IMR-90 (cell line): ENCODE measurements around the gene CTDSP2. TPM values are rescaled to one million over a fixed set of nuclear protein-coding genes. Genes with fewer than 3 reads are reported as not detected.

Source experiments
- ATAC-seq: fragments of 200-7000 bp; cut with Tn5 transposase; 2 replicates; pipeline ENCODE4 v1.9.1; 2020; ENCODE audit warnings: low read depth, mild to moderate bottlenecking, moderate library complexity
- BruUV-seq: library from RNA; stranded (reverse); fragments of 400-500 nt; replicated peaks from 2 replicates; lab custom pipeline; 2021; lab: Mats Ljungman, UMichigan
- CTCF ChIA-PET: fragments of 300-600 bp; formaldehyde crosslinking; extraction: SDS; loops from one replicate; lab custom pipeline; 2021; ENCODE audit warnings: antibody characterized with exemption; lab: Yijun Ruan, JAX
- POLR2A ChIA-PET: fragments of 300-600 bp; sonication (Branson Sonifier 250); formaldehyde crosslinking; loops from one replicate; lab custom pipeline; 2022; ENCODE audit warnings: antibody characterized with exemption; ENCODE audit not compliant: unreplicated experiment; lab: Charles Lee
- DNase-seq: peaks from one replicate; pipeline ENCODE4 v3.0.0; 2013
- H2AFZ ChIP-seq: replicated peaks from 2 replicates; pipeline ENCODE3; 2013; ENCODE audit warnings: low read length, mild to moderate bottlenecking; ENCODE audit not compliant: poor library complexity
- H2AK5ac ChIP-seq: 2 replicates; pipeline ENCODE4 v1.6.1; 2013; ENCODE audit warnings: low read depth, low read length, inconsistent platforms
- H2AK9ac ChIP-seq: replicated peaks from 2 replicates; pipeline ENCODE3; 2013; ENCODE audit warnings: mild to moderate bottlenecking, low read depth, low read length, moderate library complexity; ENCODE audit not compliant: poor library complexity
- H2BK120ac ChIP-seq: 2 replicates; pipeline ENCODE4 v1.6.1; 2013; ENCODE audit warnings: low read depth, low read length, inconsistent platforms
- H2BK15ac ChIP-seq: 3 replicates; pipeline ENCODE4 v1.6.1; 2013; ENCODE audit warnings: low read depth, low read length, inconsistent platforms
- H2BK20ac ChIP-seq: 2 replicates; pipeline ENCODE4 v1.6.1; 2013; ENCODE audit warnings: low read depth, mild to moderate bottlenecking, inconsistent platforms, low read length, moderate library complexity
- H2BK5ac ChIP-seq: 2 replicates; pipeline ENCODE4 v1.6.1; 2013; ENCODE audit warnings: mild to moderate bottlenecking, low read depth, low read length, inconsistent platforms; ENCODE audit not compliant: poor library complexity, severe bottlenecking
- H3K14ac ChIP-seq: replicated peaks from 2 replicates; pipeline ENCODE4 v1.6.1; 2013; ENCODE audit warnings: low read depth, low read length, inconsistent platforms
- H3K18ac ChIP-seq: 2 replicates; pipeline ENCODE4 v1.6.1; 2013; ENCODE audit warnings: low read depth, low read length, control low read depth
- H3K23ac ChIP-seq: 2 replicates; pipeline ENCODE4 v1.6.1; 2013; ENCODE audit warnings: low read depth, low read length, inconsistent platforms
- H3K27ac ChIP-seq: 2 replicates; pipeline ENCODE4 v1.5.1; 2013; ENCODE audit warnings: mild to moderate bottlenecking, control low read depth, low read length; ENCODE audit not compliant: insufficient read depth
- H3K27me3 ChIP-seq: 2 replicates; pipeline ENCODE4 v1.6.1; 2013; ENCODE audit warnings: low read length; ENCODE audit not compliant: control insufficient read depth, insufficient read depth
- H3K36me3 ChIP-seq: 2 replicates; pipeline ENCODE4 v1.6.1; 2013; ENCODE audit warnings: low read length, mixed read lengths; ENCODE audit not compliant: control insufficient read depth, insufficient read depth
- H3K4ac ChIP-seq: 2 replicates; pipeline ENCODE4 v1.6.1; 2013; ENCODE audit warnings: low read depth, low read length, inconsistent platforms
- H3K4me1 ChIP-seq: 2 replicates; pipeline ENCODE4 v1.6.1; 2013; ENCODE audit warnings: low read length, mixed read lengths; ENCODE audit not compliant: control insufficient read depth, insufficient read depth
- H3K4me2 ChIP-seq: 2 replicates; pipeline ENCODE4 v1.6.1; 2013; ENCODE audit warnings: low read depth, mild to moderate bottlenecking, control low read depth, low read length, moderate library complexity
- H3K4me3 ChIP-seq: 2 replicates; pipeline ENCODE4 v1.5.1; 2013; ENCODE audit warnings: low read depth, mild to moderate bottlenecking, control low read depth, low read length, moderate library complexity; ENCODE audit not compliant: insufficient read depth
- H3K56ac ChIP-seq: 2 replicates; pipeline ENCODE4 v1.6.1; 2013; ENCODE audit warnings: low read length, inconsistent platforms; ENCODE audit not compliant: insufficient read depth; ENCODE audit errors: extremely low read depth
- H3K79me1 ChIP-seq, 2 experiments: 2 replicates each; pipeline ENCODE4 v1.6.1; 2013; ENCODE audit warnings: low read length in 2 of 2, inconsistent platforms in 1 of 2, low read depth in 1 of 2
- H3K9ac ChIP-seq: 2 replicates; pipeline ENCODE4 v1.6.1; 2013; ENCODE audit warnings: low read depth, low read length, control low read depth
- H3K9me1 ChIP-seq: 2 replicates; pipeline ENCODE4 v1.6.1; 2013; ENCODE audit warnings: low read length, inconsistent platforms; ENCODE audit not compliant: insufficient read depth
- H3K9me3 ChIP-seq: 2 replicates; pipeline ENCODE4 v1.6.1; 2013; ENCODE audit warnings: low read length; ENCODE audit not compliant: control insufficient read depth, insufficient read depth
- H4K20me1 ChIP-seq: 2 replicates; pipeline ENCODE4 v1.6.1; 2013; ENCODE audit warnings: low read length, inconsistent platforms; ENCODE audit not compliant: insufficient read depth
- H4K5ac ChIP-seq: 2 replicates; pipeline ENCODE4 v1.6.1; 2013; ENCODE audit warnings: mild to moderate bottlenecking, low read depth, low read length, control low read depth
- H4K8ac ChIP-seq, 2 experiments: 2 replicates each; pipeline ENCODE4 v1.6.1; 2013; ENCODE audit warnings: low read depth in 2 of 2, low read length in 2 of 2, control low read depth in 1 of 2, inconsistent platforms in 1 of 2
- H4K91ac ChIP-seq: 2 replicates; pipeline ENCODE4 v1.6.1; 2013; ENCODE audit warnings: low read depth, low read length, inconsistent platforms; ENCODE audit not compliant: insufficient read depth
- MAFK ChIP-seq: IDR thresholded peaks from 2 replicates; pipeline ENCODE4 v1.6.1; 2012; ENCODE audit warnings: low read depth, low read length, improper control_type of control experiment
- RCOR1 ChIP-seq: IDR thresholded peaks from 2 replicates; pipeline ENCODE4 v1.6.1; 2012; ENCODE audit warnings: mild to moderate bottlenecking, low read length, improper control_type of control experiment; ENCODE audit not compliant: insufficient replicate concordance
- RFX5 ChIP-seq: IDR thresholded peaks from 2 replicates; pipeline ENCODE4 v1.8.0; 2012; ENCODE audit warnings: low read depth, mild to moderate bottlenecking, low read length, moderate library complexity
- USF2 ChIP-seq: fragments of 150-350 bp; IDR thresholded peaks from 2 replicates; pipeline ENCODE4 v1.6.1; 2017; ENCODE audit warnings: mild to moderate bottlenecking, antibody characterized with exemption, low read length, low read depth
- dilution Hi-C: fragments of 300-500 bp; cut with HindIII; formaldehyde crosslinking; loops from one replicate; pipeline ENCODE4 v1.14.3; 2018; ENCODE audit warnings: low sequenced_read_pairs; ENCODE audit not compliant: unreplicated experiment
- in situ Hi-C: fragments of 300-500 bp; cut with MboI; formaldehyde crosslinking; loops from 3 replicates; pipeline ENCODE4 v1.14.3; 2019; ENCODE audit warnings: low sequenced_read_pairs, inconsistent platforms, mixed read lengths
- intact Hi-C: fragments of 100-400 bp; cut with micrococcal nuclease; formaldehyde crosslinking; loops from 2 replicates; pipeline ENCODE4 v1.10.0; 2022
- polyA plus RNA-seq, 3 experiments: library from polyadenylated mRNA; depleted of rRNA; stranded (reverse); fragments of >200 nt; gene quantifications; 2 replicates each; pipeline ENCODE4 v1.2.3, GENCODE V29; 2012; ENCODE audit warnings: low replicate concordance in 1 of 3
- total RNA-seq: library from RNA; depleted of rRNA; stranded (reverse); fragments of >200 nt; gene quantifications from 2 replicates; pipeline ENCODE4 v1.2.3, GENCODE V29; 2012

Gene CTDSP2
- total and polyA plus RNA-seq, 2 of the 4 experiments (the other 2 are of a cell fraction) = 114 to 156 TPM

DNA sequence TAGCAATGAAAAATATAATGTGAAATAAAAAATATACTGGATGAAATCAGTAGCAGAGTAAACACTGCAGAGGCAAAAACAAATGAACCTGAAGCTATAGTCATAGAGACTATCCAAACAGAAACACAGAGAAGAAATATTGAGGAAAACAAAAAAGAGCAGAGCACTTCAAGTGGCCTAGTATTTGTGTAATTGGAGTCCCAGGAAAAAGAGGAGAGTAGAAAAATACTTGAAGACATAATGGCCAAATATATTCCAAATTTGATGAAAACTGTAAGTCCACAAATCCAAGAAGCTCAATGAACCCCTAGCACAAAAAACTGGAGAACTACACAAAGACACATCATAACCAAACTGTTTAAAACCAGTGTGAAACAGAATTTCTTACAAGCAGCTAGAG lies 37.2 kb upstream of the CTDSP2 start:
- CTCF ChIA-PET = interaction anchor here (1.5 kb wide), 1 partner anchor 19 kb away, joined by 3 read pairs; no protein-coding TSS in a partner anchor
- DNase-seq = no peak
- H2AFZ ChIP-seq = no peak overlapping the region
- H3K27ac ChIP-seq = no peak overlapping the region
- H4K8ac ChIP-seq = no peak overlapping the region
- no TSS peak for BruUV-seq
- in situ Hi-C loops = no loop called here
- no peak for TF ChIP-seq RFX5
- TF ChIP-seq MAFK = no peak
- TF ChIP-seq RCOR1 = no peak
- no peak for TF ChIP-seq USF2
- no peak overlapping the region for H4K91ac ChIP-seq
- POLR2A ChIA-PET = no interaction called here
- H3K79me1 ChIP-seq = peaks cover 0 to 14% of the 10 kb centered on the region in 2 experiments; a peak in 2 of 4 replicates
- no peak overlapping the region for H2BK5ac ChIP-seq
- no peak overlapping the region for H2BK20ac ChIP-seq
- H2AK9ac ChIP-seq = no peak overlapping the region
- no peak overlapping the region for H3K56ac ChIP-seq
- H3K36me3 ChIP-seq = no peaks in the 10 kb centered on the region
- no peak overlapping the region for H3K4me2 ChIP-seq
- no peaks in the 10 kb centered on the region for H3K27me3 ChIP-seq
- no peak for ATAC-seq
- no peak overlapping the region for H4K5ac ChIP-seq
- H4K20me1 ChIP-seq = no peaks in the 10 kb centered on the region
- no peak overlapping the region for H3K4ac ChIP-seq
- H3K4me3 ChIP-seq = no peak overlapping the region
- H3K4me1 ChIP-seq = peaks cover 17% of the 10 kb centered on the region
- dilution Hi-C loops = no loop called here
- H2BK15ac ChIP-seq = no peak overlapping the region
- no peak overlapping the region for H3K23ac ChIP-seq
- peaks cover 15% of the 10 kb centered on the region; the same call in 1 of the 2 replicates for H3K9me1 ChIP-seq
- H3K18ac ChIP-seq = no peak overlapping the region
- no peak overlapping the region for H2AK5ac ChIP-seq
- no peak overlapping the region for H3K9ac ChIP-seq
- H3K14ac ChIP-seq = no peak overlapping the region
- H2BK120ac ChIP-seq = no peak overlapping the region
- H3K9me3 ChIP-seq = 0 out of 2 replicates have a peak, but pooled peaks cover 3% of the 10 kb centered on the region
- intact Hi-C loops = no loop called here
